GM21367 (cell line): ENCODE measurements around the gene SNAP23.

ENCODE experiments used
- ATAC-seq: cut with Tn5 transposase; IDR thresholded peaks from one replicate; pipeline ENCODE4 v1.9.1; 2021; ENCODE audit not compliant: unreplicated experiment

The SNAP23 gene

DNA sequence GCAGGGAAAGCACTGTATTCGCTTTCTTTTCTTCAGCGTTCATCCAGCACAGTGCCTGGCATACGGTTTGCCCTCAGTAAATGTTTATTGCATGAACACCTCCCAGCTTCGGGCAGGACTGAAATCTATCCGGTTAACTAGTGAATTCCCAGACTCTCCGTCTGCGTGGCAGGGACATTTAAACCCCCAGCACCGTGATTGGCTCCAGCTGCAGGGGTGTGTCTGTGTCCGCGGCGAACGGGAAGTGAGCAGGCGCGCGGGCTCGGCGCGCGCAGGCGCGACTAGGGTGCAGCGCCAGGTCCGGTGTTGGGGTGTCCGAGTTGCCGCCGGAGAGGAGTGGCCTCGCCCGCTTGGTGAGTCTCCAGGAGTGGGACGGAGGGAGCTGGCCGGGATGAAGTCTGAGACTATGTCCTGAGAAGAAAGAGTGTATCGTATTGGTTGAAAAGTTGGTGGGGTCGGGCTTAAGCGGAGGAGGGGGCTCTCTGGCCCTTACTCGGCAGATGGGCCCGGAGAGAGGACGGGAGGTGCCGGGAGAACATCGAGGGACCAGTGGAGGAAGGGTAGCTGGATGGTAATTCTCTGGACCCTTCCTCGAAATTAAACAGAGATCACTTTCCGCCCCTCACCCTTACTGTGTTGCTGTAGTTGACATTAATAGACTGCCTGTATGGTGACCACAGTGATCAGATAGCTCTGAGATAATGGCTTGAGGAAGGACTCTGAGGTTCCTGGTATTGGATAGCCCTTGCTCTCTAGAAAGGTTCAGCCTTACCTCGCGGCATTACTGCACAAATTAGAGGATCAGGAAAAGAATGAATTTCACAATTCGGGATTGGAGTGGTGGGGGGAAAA is at the start of gene SNAP23:
Gene SNAP23 (plus strand): TSS at position 274 of the 852 bp plus-strand sequence. CDS start 16,213 bp downstream, outside the sequence.
- ATAC-seq = peak; percentile 69

DNA sequence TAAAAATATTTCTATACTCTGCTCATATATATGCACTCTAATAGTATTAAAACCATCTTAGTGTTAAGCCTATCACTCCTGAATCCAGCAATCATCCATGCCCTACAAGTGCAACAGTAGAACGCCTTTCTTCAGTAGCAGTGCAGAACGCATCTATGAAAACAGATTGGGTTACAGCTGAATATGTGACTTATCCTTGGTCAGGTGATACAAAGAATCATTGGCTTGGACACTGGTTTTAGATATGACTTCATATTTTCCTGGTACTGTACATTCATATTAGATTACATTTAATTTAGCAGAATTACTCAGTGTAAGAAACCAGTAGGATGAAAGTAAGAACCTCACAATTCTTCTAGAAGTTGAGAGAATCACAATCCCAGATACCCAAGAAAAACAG is 47.8 kb upstream of the SNAP23 start:
- ATAC-seq = no peak

DNA sequence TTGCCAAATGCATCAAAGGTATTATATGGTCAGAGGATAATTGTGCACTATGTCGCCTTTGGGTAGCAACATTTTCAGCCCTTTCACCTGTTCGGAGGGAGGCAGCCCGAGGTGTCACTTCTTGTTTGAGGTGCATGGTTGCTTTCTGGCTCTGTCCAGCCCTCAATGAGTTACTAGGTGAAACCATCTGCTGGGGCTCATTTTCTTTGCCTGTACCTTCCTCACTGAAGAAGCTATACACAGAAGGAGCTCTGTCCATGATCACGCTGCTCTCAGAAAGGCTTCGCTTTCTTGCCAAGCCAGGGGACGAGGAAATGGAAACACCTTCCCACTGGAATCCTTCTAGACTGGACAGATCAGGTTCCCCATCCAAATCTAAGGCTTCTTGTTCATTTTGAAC is 47.2 kb upstream of the SNAP23 start:
- ATAC-seq = no peak

DNA sequence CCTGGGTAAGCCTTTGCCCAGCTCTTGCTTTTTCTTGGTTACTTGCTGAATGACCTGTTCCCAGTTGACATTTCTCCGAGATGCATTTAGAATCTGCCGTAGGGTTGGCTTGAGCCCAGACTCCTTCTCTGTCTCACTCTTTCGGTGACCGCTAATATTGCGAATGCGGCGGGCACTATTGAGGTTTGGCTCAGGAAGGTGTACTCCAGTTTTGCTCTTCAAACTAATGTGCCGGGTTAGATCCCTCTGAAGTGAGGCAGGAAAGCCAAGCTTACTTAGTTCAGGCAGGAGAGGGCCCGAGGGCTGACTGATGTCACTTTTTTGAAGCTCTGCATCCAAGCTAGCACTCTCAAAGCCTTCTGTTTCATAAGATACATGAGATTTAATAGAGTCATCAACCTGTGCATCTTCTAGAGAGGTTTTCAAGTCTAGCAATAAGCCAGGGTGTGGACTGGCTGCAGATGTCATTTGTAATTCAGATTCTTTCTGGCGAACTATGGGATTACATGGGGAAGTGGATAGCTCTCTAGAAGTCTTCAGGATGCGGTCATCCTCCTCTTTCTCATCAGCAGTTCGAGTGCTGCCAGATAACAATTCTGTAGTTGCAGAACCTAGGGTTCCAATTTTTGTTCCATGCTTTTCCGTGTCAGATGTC is 45.5 kb upstream of the SNAP23 start:
- ATAC-seq = no peak

DNA sequence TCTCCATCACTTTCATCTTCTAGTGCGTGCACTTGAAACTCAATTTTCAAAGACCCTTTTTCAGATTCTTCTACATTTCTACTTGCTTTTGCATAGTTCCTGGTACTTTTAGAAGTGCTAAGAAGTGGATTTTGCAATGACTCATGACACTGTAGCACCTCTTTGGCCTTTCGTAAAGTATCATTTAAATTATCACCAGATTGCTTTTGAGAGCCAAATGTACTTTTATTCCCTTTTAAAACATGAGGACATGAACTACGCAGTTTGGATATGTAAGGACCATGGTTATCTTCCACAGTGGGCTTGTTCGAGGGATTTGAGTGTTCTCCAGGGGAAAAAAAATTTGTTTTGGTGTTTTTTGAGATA is 45.0 kb upstream of the SNAP23 start:
- no peak for ATAC-seq

DNA sequence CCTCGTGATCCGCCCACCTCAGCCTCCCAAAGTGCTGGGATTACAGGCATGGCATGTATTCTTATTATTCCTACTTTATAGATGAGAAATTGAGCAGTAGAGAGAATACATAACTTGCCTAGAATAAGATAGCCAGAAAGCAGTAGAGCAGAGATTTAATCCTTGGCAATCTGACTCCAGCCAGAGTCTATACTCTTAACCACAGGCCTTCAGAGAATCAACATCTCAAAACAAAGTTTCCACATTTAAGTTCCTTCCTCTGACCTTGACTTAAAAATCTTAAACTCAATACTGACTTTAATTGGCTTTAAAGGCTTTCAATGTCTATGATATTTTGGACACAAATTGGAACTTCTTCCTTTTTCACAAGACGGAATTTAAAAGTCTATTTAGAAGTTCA is 41.6 kb upstream of the SNAP23 start:
- ATAC-seq = no peak

DNA sequence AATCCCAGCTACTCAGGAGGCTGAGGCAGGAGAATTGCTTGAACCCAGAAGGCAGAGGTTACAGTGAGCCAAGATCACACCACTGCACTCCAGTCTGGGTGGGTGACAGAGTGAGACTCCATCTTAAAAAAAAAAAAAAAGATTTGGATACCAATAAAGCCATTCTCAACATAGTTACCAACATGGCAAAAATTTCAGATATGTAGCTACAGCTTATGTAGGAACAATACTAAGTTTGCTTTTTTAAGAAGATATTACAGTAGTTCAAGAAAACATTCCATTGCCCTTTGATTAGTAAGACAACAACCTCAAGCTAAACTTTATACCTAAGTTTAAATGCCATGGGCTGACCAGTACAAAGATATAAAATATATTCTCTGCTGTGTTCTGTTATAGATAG is 38.9 kb upstream of the SNAP23 start:
- no peak for ATAC-seq

DNA sequence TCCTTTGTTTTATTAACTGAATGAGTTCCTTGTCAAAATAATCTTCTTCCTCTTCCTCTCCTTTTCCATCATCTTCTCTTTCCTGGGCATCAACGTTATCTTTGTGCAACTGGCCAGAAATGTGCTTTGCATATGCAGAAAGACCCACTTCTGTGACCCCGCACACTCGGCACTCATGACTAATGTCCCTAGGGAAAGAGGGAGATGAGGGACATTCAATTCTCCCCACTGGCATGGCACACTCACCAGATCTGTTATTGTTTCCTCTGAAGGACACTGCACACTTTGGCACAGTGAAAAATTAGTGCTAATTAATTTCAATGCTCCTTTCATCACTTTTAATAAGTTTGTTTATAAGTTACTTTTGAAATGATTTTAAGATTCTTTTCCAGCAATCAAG is 38.5 kb upstream of the SNAP23 start:
- no peak for ATAC-seq

DNA sequence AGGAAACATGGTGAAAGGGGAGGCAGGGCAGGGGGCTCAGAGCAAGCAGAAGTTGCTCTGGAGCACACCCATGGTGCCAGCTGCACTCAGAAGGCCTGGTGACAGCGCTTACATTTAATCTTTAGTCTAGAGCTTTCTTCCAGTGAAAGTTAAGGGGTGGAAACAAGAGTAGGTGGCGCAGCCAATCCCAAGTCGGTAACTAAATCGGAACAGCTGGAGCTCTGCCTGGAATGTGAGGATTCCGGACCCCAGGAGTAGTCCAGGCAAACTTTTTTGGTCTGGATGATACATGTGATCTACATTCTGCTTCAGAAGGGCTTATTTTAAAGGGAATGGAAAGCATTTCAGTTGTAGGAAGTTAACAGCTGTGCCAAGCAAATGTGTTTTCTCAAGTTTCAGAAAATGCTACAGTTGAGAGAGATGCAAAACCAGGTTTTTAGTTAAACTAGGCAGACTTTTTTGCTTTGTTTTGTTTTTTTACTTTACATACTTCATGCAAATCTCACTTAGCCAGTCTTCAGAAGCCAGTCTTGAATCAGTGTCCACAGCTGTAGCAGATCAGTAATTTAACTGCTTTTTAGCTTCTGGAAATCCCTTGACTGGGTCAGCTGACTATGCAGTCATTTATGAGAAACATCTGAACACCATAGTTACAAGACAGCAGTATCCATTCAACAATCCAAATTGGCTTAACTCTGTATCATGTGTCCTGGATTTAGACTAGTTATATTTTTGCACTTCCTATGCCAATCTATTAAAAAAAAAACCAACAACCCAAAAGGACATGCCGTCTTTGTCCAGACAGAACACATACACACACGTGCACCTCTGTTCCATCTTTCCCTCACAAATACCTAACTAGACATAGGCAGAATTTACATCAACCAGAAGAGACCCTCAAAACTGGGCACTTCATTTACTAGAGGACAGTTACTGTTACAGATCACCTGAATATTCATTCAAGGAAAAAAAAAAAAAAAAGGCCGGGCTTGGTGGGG is 37.7 kb upstream of the SNAP23 start:
- ATAC-seq = peak; percentile 74

DNA sequence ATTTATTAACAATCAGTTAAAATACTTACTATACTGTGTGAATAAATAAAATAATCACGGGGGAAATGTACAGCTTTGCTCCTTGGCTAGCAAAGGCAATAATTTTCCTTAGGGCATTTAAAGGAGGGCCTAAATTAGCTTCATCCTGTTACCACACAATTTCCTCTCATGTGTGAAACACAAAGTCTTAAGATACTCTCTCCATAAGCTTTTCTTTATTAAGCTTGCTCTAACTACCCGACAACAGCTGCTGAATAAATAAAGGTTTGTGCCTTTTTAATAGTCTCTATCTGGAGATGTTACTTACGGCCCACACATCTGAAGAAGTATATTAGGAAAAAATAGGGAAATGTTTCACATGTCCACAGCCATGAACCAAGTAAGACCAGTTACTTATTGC is 34.2 kb upstream of the SNAP23 start:
- ATAC-seq = no peak

DNA sequence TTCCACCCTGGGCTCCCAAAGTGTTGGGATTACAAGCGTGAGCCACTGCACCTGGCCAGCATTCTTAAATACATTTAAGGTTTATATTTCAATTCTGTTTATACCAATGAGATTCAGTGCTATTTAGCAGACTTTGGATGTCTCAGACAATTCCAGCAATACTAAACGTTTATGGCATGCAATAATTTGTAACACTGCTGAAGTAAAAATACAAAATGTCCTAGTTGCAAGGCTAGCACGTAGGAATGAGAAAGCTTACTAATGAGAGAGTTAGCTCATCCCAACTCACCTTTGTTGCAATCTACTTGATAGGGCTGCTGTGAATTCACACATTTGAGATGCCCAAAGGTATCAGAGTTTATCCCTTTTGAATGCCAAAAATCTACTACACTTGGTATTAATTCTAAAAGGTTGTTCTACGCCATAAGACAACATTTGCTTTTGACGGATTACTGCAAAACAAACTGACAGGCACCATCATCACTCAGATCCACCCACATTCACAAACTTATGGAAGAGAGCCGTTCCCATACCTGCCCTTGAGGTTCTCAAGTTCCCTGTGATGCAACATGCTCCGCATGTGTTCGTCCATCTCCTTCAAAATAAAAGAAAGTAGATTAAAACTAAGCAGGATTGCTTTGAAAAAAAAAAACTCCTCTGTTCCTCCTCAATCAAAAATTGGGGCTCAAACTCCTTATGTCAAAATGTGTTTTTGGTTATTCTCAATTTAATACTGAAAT is 29.7 kb upstream of the SNAP23 start:
- ATAC-seq = no peak

DNA sequence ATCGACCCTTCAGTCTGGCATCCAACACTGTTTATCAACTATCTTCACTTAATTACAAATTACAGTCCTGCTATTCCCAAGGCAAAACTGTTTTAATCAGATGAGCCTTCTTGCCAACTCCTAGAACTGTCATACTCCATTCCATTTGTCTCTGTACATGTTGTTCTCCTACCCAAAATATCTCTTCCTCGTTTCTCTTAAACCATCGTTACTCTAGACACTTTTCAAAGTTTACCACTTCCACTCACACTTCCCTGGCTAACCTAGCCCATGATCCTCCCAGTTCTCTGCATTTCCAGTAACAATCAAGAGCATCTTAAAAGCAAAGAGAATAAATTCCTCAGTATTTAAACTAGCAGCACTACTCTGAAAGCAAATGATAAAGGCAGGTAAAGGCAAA is 24.4 kb upstream of the SNAP23 start:
- no peak for ATAC-seq

DNA sequence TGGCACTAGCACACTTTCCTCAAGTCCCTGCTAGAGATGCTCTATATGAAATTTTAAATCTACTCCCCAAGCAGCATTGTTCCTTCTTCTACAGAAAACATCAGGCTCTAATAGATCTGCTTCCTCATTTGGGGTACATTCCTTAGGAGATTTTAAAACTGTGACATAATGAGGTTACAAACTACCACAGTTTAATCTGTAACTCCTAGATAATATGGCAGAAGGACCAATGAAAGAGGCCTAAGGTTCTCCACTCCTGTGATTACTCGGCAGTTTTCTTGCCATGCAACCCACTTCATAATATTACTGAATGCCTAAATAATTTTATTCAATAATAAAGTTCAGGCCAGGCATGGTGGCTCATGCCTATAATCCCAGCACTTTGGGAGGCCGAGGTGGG is 20.6 kb upstream of the SNAP23 start:
- ATAC-seq = no peak

DNA sequence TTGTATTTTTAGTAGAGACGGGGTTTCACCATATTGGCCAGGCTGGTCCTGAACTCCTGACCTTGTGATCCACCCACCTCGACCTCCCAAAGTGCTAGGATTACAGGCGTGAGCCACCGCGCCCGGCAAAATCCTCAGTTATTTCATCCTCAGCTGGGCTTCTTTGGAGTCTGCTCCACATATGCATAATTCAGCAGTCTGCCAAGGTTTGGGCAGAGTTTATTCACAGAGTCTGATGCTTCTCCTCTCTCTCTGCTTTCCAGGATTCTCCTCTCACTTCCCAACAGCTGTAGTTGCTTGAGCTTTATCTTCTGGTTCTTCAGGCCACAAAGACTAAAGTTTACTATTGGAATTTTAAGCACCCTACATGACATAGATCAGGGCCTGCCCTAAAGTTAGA is 12.7 kb upstream of the SNAP23 start:
- ATAC-seq = no peak

DNA sequence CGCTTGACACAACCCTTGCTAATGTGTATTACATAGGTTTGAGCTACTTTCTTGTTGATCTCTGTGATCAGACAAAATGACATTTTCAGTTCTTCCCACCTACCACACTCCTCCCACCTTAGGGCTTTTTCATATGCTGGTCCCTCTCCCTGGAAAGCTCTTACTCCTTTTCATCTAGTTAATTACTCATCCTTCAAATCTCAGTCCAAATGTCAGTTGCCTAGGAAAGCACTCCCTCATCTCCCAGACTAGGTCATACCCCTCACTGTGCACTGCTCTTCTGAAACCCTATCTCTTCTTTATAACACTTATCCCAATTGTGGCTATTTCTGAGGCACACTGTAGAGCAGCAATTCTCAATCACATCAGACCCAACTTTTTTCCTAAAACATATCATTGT is 11.8 kb upstream of the SNAP23 start:
- ATAC-seq = no peak

DNA sequence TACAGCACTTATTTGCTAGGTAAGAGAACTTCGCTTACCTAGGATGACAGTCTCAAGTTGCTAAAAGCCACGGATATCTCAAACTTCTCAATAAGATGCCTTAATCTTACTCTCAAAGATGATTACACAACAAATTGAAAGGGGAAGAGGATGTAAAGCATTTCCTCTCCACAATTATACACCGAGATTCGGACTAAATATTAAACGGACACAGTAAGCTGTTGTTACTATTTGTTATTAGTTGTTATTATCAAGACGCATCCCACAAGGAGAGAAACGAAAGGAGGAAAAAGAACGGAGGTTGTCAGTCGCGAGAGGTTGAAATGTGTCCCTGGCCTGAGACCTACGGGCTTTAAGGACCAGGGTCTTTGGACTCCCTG is 5.2 kb upstream of the SNAP23 start:
- peak; percentile 3 for ATAC-seq

DNA sequence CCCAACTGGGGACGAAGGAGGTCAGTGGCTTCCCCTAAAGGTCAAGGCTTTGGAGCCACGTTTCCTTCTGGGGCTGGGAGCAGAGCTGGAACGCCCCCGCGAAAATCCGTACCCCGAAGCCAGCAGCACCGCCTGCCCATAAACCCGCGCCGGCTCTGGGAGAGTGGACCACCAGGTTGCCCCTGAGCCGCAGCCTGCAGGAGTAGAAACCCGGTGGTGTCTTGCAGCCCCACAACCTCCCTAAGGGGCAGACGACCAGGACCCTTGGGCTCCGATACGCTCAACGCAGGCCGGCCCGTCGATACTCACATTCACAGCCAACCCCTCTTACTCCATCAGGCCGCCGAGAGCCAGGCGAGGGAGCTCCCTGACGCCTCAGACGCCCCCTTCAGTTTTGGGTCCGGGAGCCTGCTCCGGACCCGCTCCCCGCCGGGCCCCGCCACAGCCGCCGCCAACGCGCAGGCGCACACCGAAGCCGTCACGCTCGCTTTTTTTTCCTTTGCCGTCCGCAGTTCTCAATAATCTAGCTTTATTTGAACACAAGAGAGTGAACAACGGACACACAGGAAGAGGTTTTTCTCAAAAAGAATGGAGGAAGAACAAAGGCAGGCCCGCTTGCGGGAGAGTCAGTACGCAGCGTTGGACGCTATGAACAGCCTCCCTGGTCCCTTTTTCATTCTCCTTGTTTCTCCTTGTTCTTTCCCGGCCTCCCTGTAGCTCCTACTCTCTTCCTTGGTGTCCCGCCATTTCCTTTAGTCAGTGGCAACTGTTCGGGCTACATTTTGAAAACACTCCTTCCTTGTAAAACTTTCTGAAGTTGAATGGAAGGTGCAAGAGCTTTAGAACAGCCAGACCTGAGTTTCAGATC is 4.5 kb upstream of the SNAP23 start, which contains the start of gene ZNF106:
Gene ZNF106 (minus strand): TSS at position 471 of the 868 bp plus-strand sequence. CDS start 18,852 bp downstream, outside the sequence.
- peak; percentile 36 for ATAC-seq

DNA sequence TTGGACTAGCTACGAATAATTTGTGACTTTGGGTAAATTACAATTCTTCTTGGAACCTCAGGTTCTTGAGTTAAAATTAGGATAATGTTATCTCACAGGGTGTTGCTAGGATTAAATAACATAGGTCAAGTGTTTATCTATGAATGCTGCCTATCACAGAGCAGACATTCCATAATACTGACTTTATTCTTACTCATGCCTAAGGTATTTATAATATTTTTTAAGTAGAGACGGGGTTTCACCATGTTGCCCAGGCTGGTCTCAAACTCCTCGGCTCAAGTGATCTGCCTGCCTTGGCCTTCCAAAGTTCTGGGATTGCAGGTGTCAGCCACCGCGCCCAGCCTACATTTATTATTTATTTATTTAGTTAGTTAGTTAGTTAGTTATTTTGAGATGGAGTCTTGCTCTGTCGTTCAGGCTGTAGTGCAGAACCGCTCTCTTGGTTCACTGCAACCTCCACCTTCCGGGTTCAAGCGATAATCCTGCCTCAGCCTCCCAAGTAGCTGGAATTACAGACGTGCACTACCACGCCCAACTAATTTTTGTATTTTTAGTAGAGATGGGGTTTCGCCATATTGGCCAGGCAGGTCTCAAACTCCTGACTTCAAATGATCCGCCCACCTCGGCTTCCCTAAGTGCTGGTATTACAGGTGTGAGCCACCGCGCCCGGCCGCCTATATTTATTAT is 3.8 kb upstream of the SNAP23 start:
- ATAC-seq = no peak

DNA sequence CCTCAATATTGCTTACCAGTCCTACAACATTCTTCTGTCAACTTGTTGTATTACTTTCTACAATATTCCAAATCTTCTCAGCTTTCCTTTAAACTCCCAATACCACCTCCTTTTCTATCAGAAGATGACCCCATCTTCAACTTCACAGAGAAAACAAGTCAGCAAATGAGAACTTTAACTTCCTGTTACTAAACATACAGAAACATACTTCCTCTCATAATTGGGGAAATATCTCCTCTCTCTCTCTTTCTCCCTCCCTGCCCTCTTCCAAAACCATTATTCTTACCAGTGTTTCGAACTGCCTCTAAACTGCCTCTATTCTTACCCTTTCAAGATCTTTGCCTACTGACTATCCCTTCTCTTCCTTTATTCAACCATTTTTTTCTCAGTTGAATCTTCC is 1.8 kb upstream of the SNAP23 start:
- ATAC-seq = no peak
